Ascending aorta (tissue), 2 donors: ENCODE results near the gene KDM6B. TPM values are rescaled to one million over a fixed set of nuclear protein-coding genes. Genes with fewer than 3 reads are reported as not detected.
A peak's percentile ranks its signal among the peaks of the same experiment; 100 is the strongest.

Source experiments
- DNase-seq, 2 donors: peaks; one replicate each; pipeline ENCODE4 v3.0.0-alpha.2; 2019; ENCODE audit warnings: low spot score in 2 of 2
- H3K27ac ChIP-seq, 2 donors: fragments of 200-600 bp; sonication (generic); one replicate each; pipeline ENCODE4 v1.5.1; 2016 to 2017; ENCODE audit warnings: mild to moderate bottlenecking in 1 of 2
- H3K27me3 ChIP-seq: fragments of 200-600 bp; sonication (generic); one replicate; pipeline ENCODE4 v1.5.1; 2017
- H3K36me3 ChIP-seq, 2 donors: fragments of 200-600 bp; sonication (generic); one replicate each; pipeline ENCODE4 v1.5.1; 2016
- H3K4me1 ChIP-seq, 2 donors: fragments of 200-600 bp; sonication (generic); one replicate each; pipeline ENCODE4 v1.5.1; 2016 to 2017; ENCODE audit warnings: mild to moderate bottlenecking in 1 of 2
- H3K4me3 ChIP-seq, 2 donors: fragments of 200-600 bp; sonication (generic); one replicate each; pipeline ENCODE4 v1.5.1; 2016 to 2017; ENCODE audit warnings: mild to moderate bottlenecking in 1 of 2
- H3K9me3 ChIP-seq, 2 donors: fragments of 200-600 bp; sonication (generic); one replicate each; pipeline ENCODE4 v1.5.1; 2016
- CTCF ChIP-seq, 3 experiments: fragments of 200-600 bp in 2 of 3; fragments of 450-650 bp in 1 of 3; sonication (generic) in 2 of 3; IDR thresholded peaks; one replicate each; pipeline ENCODE4 v1.5.1; 2016 to 2019; ENCODE audit warnings: antibody characterized with exemption in 3 of 3, mild to moderate bottlenecking in 1 of 3, moderate library complexity in 1 of 3
- intact Hi-C: fragments of 100-400 bp; cut with DNase I; formaldehyde crosslinking; loops from one replicate; pipeline ENCODE4 v1.15.1; 2023
- total RNA-seq: library from RNA; depleted of rRNA; stranded (reverse); fragments of >200 nt; gene quantifications from one replicate; pipeline ENCODE4 v1.1.0, GENCODE V29; 2016

KDM6B gene
- total RNA-seq, 1 donor from 2014 or later, result 20.0 TPM

- no peak overlapping the region for H3K27ac ChIP-seq
- H3K4me1 ChIP-seq, result peaks cover 0 to 4% of the 10 kb centered on the region in 2 donors
These were observed 48.1 kb downstream of the KDM6B start for GRCh38 chr17:7882068-7882467.

DNA sequence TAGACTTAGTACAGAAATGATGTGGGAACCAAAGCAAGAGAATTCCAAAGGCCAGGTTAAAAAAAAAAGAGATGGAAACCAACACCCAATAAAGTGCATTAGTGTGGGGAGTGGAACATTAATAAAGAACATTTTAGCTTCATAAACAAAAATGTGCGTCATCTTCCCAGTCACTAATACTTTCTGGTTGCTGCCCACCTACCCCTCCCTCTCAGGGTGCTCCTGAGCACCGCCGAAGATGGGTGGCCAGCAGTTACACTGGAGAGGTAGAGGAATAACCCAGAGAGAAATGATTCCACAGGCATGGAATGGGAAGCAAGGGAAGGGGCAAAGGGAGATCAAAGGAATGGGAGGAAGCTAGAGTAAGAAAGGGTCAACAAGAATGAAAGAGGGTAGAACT, 48.6 kb downstream of the KDM6B start:
- H3K36me3 ChIP-seq, result peaks cover 0 to 6% of the 10 kb centered on the region in 2 donors
- H3K27ac ChIP-seq, result peak overlapping the region; percentile 12 to 42
- H3K4me3 ChIP-seq, result no peak overlapping the region
- H3K4me1 ChIP-seq, result peaks cover 0 to 4% of the 10 kb centered on the region in 2 donors
- H3K27me3 ChIP-seq, result no peaks in the 10 kb centered on the region
- intact Hi-C loops, result no loop called here
- H3K9me3 ChIP-seq, result no peaks in the 10 kb centered on the region
- no peak for TF ChIP-seq CTCF (IDR thresholded peaks at IDR 0.05)
- no peak for DNase-seq

More at GRCh38 chr17:7882068-7882467, 48.1 kb downstream of the KDM6B start:
- H3K4me3 ChIP-seq, result no peak overlapping the region
- intact Hi-C loops, result no loop called here
- H3K9me3 ChIP-seq, result no peaks in the 10 kb centered on the region
- TF ChIP-seq CTCF (IDR thresholded peaks at IDR 0.05), result no peak
- no peak for DNase-seq
- H3K27me3 ChIP-seq, result no peaks in the 10 kb centered on the region
- peaks cover 0 to 6% of the 10 kb centered on the region in 2 donors for H3K36me3 ChIP-seq

Other genes starting within 250 kb of the KDM6B start
- not detected for gene SOX15, start 244.1 kb upstream of the KDM6B start, total RNA-seq
- 19.3 TPM for gene FXR2, start 219.3 kb upstream of the KDM6B start, total RNA-seq
- gene SAT2, start 206.4 kb upstream of the KDM6B start, total RNA-seq, result 22.6 TPM
- gene SHBG, start 204.1 kb upstream of the KDM6B start, total RNA-seq, result not detected
- gene ATP1B2, start 183.3 kb upstream of the KDM6B start, total RNA-seq, result 0.11 TPM
- gene TP53, start 146.7 kb upstream of the KDM6B start, total RNA-seq, result 48.0 TPM
- 1.5 TPM for gene WRAP53, start 145.7 kb upstream of the KDM6B start, total RNA-seq
- gene EFNB3, start 129.0 kb upstream of the KDM6B start, total RNA-seq, result not detected
- gene DNAH2, start 116.5 kb upstream of the KDM6B start, total RNA-seq, result 0.43 TPM
- gene TMEM88, start 20.8 kb downstream of the KDM6B start, total RNA-seq, result 223 TPM
- gene NAA38, start 23.3 kb downstream of the KDM6B start, total RNA-seq, result 59.0 TPM
- 0.21 TPM for gene CYB5D1, start 23.8 kb downstream of the KDM6B start, total RNA-seq
- gene CHD3, start 54.6 kb downstream of the KDM6B start, total RNA-seq, result 102 TPM
- gene RNF227, start 82.1 kb downstream of the KDM6B start, total RNA-seq, result 0.32 TPM
- gene KCNAB3, start 95.6 kb downstream of the KDM6B start, total RNA-seq, result not detected
- 36.0 TPM for gene TRAPPC1, start 97.7 kb downstream of the KDM6B start, total RNA-seq
- gene CNTROB, start 98.0 kb downstream of the KDM6B start, total RNA-seq, result 13.7 TPM
- not detected for gene GUCY2D, start 168.4 kb downstream of the KDM6B start, total RNA-seq
- 2.3 TPM for gene ALOX15B, start 204.8 kb downstream of the KDM6B start, total RNA-seq